HCT116 (cell line): ENCODE results near the gene UBE4A. TPM values are rescaled to one million over a fixed set of nuclear protein-coding genes. Genes with fewer than 3 reads are reported as not detected.

Source experiments
- ATAC-seq: fragments of 200-7000 bp; cut with Tn5 transposase; 2 replicates; pipeline ENCODE4 v1.9.1; 2020; ENCODE audit warnings: mild to moderate bottlenecking, moderate library complexity
- BruUV-seq: library from RNA; stranded (reverse); fragments of 400-500 nt; replicated peaks from 2 replicates; lab custom pipeline; 2021; lab: Mats Ljungman, UMichigan
- CTCF ChIA-PET: fragments of 300-600 bp; sonication (Branson Sonifier 250); formaldehyde crosslinking; loops from one replicate; lab custom pipeline; 2021; ENCODE audit warnings: antibody characterized with exemption; lab: Charles Lee
- POLR2A ChIA-PET: fragments of 300-600, 350-600 bp; sonication (Branson Sonifier 250); formaldehyde crosslinking; loops from one replicate; lab custom pipeline; 2021; ENCODE audit warnings: antibody characterized with exemption; lab: Charles Lee
- RAD21 ChIA-PET, 2 experiments: fragments of 300-600 bp; sonication (Branson Sonifier 250); formaldehyde crosslinking; loops; one replicate each; lab custom pipeline; 2023; ENCODE audit warnings: low total read pairs in 2 of 2; ENCODE audit not compliant: uncharacterized antibody in 2 of 2, unreplicated experiment in 2 of 2, low non-redundant PET in 1 of 2; lab: Charles Lee
- DNase-seq: peaks from one replicate; pipeline ENCODE4 v3.0.0-alpha.2; 2010; ENCODE audit warnings: low read depth, low spot score
- H2AFZ ChIP-seq: fragments of 200-600 bp; shearing (Covaris generic), sonication (generic); 2 replicates; pipeline ENCODE4 v1.6.1; 2017; ENCODE audit warnings: low read depth, mixed run types, mixed read lengths, antibody characterized with exemption, low read length; ENCODE audit not compliant: poor library complexity, severe bottlenecking
- H3K27ac ChIP-seq: 2 replicates; pipeline ENCODE4 v1.5.1; 2012; ENCODE audit warnings: low read depth, low read length
- H3K27me3 ChIP-seq: fragments of 200-600 bp; sonication (generic); 2 replicates; pipeline ENCODE4 v1.6.1; 2016; ENCODE audit warnings: mixed run types, low read length, mixed read lengths; ENCODE audit not compliant: insufficient read depth
- H3K36me3 ChIP-seq, 2 experiments: fragments of 200-500 bp in 1 of 2; fragments of 200-600 bp in 1 of 2; sonication (Bioruptor generic) in 1 of 2; sonication (generic) in 1 of 2; 2 replicates each; pipeline versions ENCODE4 v1.5.1 to v1.6.1; 2014 to 2016; ENCODE audit warnings: low read length in 2 of 2, inconsistent platforms in 1 of 2, mixed read lengths in 1 of 2, mixed run types in 1 of 2; ENCODE audit not compliant: insufficient read depth in 2 of 2, control insufficient read depth in 1 of 2
- H3K4me1 ChIP-seq, 2 experiments: fragments of 200-600 bp in 1 of 2; sonication (generic) in 1 of 2; 2 replicates each; pipeline versions ENCODE4 v1.5.1 to v1.6.1; 2012 to 2017; ENCODE audit warnings: low read length in 2 of 2, inconsistent platforms in 1 of 2, mild to moderate bottlenecking in 1 of 2, mixed read lengths in 1 of 2, mixed run types in 1 of 2, moderate library complexity in 1 of 2; ENCODE audit not compliant: insufficient read depth in 2 of 2, control insufficient read depth in 1 of 2
- H3K4me2 ChIP-seq: fragments of 200-600 bp; sonication (generic); 2 replicates; pipeline ENCODE4 v1.6.1; 2017; ENCODE audit warnings: mixed run types, low read length, mixed read lengths
- H3K4me3 ChIP-seq, 2 experiments: fragments of 200-600 bp in 1 of 2; sonication (generic) in 1 of 2; replicated peaks in 1 of 2; 2 replicates each; pipeline ENCODE4 v1.5.1; 2011 to 2016; ENCODE audit warnings: low read length in 2 of 2, control low read depth in 1 of 2, low read depth in 1 of 2, mild to moderate bottlenecking in 1 of 2, mixed read lengths in 1 of 2, mixed run types in 1 of 2
- H3K79me2 ChIP-seq: fragments of 200-600 bp; sonication (generic); 2 replicates; pipeline ENCODE4 v1.6.1; 2017; ENCODE audit warnings: mild to moderate bottlenecking, mixed run types, low read length, moderate library complexity, mixed read lengths; ENCODE audit not compliant: insufficient read depth
- H3K9ac ChIP-seq: fragments of 200-600 bp; sonication (generic); 2 replicates; pipeline ENCODE4 v1.6.1; 2016; ENCODE audit warnings: low read length, mixed read lengths
- H3K9me2 ChIP-seq: fragments of 200-600 bp; sonication (generic), shearing (Covaris generic); 2 replicates; pipeline ENCODE4 v1.6.1; 2017; ENCODE audit warnings: mixed run types, mild to moderate bottlenecking, moderate library complexity; ENCODE audit not compliant: insufficient read depth
- H3K9me3 ChIP-seq, 2 experiments: fragments of 200-500 bp in 1 of 2; fragments of 200-600 bp in 1 of 2; sonication (Bioruptor generic) in 1 of 2; sonication (generic) in 1 of 2; 2 replicates each; pipeline ENCODE4 v1.6.1; 2014 to 2017; ENCODE audit warnings: low read length in 2 of 2, mixed read lengths in 2 of 2, inconsistent platforms in 1 of 2, low read depth in 1 of 2, mild to moderate bottlenecking in 1 of 2, mixed run types in 1 of 2, moderate library complexity in 1 of 2; ENCODE audit not compliant: control insufficient read depth in 1 of 2, insufficient read depth in 1 of 2
- H4K20me1 ChIP-seq: fragments of 200-600 bp; sonication (generic), shearing (Covaris generic); 2 replicates; pipeline ENCODE4 v1.6.1; 2017; ENCODE audit warnings: mixed run types, mild to moderate bottlenecking, moderate library complexity; ENCODE audit not compliant: insufficient read depth
- CBX3 ChIP-seq: IDR thresholded peaks from 2 replicates; pipeline ENCODE4 v1.6.1; 2012; ENCODE audit warnings: low read depth
- CEBPB ChIP-seq: IDR thresholded peaks from 2 replicates; pipeline ENCODE4 v1.6.1; 2012; ENCODE audit warnings: low read depth
- ELF1 ChIP-seq: IDR thresholded peaks from 2 replicates; pipeline ENCODE4 v1.6.1; 2012; ENCODE audit warnings: low read depth, borderline replicate concordance
- FOSL1 ChIP-seq: IDR thresholded peaks from 2 replicates; pipeline ENCODE4 v1.6.1; 2012; ENCODE audit warnings: low read depth
- POLR2AphosphoS5 ChIP-seq: IDR thresholded peaks from 2 replicates; pipeline ENCODE4 v1.6.1; 2011; ENCODE audit warnings: mild to moderate bottlenecking, low read depth, low read length, moderate library complexity
- SIN3A ChIP-seq: IDR thresholded peaks from 2 replicates; pipeline ENCODE4 v1.6.1; 2012; ENCODE audit warnings: low read depth
- SP1 ChIP-seq: IDR thresholded peaks from 2 replicates; pipeline ENCODE4 v1.6.1; 2012; ENCODE audit warnings: low read depth
- SRF ChIP-seq: IDR thresholded peaks from 2 replicates; pipeline ENCODE4 v1.6.1; 2012; ENCODE audit warnings: low read depth
- TCF7L2 ChIP-seq: IDR thresholded peaks from 2 replicates; pipeline ENCODE4 v1.7.0; 2011; ENCODE audit warnings: borderline replicate concordance, inconsistent platforms; ENCODE audit not compliant: insufficient read depth, insufficient read length; ENCODE audit errors: extremely low read depth
- YY1 ChIP-seq: IDR thresholded peaks from 2 replicates; pipeline ENCODE4 v1.6.1; 2011; ENCODE audit warnings: low read length, low read depth, moderate library complexity, mild to moderate bottlenecking; ENCODE audit not compliant: insufficient replicate concordance; ENCODE audit errors: extremely low read depth
- ZFX ChIP-seq: fragments of 450-650 bp; IDR thresholded peaks from 2 replicates; pipeline ENCODE4 v1.6.1; 2017
- intact Hi-C: fragments of 100-400 bp; cut with micrococcal nuclease; formaldehyde crosslinking; loops from 2 replicates; pipeline ENCODE4 v1.10.0; 2022
- total RNA-seq: library from RNA; stranded (reverse); gene quantifications from one replicate; pipeline ENCODE4 v1.2.1, GENCODE V29; 2021; ENCODE audit not compliant: unreplicated experiment
- TF ChIP-seq, protein P1 (sequence below): IDR thresholded peaks from 2 replicates; pipeline ENCODE4 v1.6.1; 2011; ENCODE audit warnings: mild to moderate bottlenecking, low read length, moderate library complexity; ENCODE audit not compliant: insufficient replicate concordance; ENCODE audit errors: extremely low read depth
- TF ChIP-seq, protein P2 (sequence below), 3 experiments: fragments of 200-600 bp in 1 of 3; sonication (generic) in 1 of 3; IDR thresholded peaks in 2 of 3; conservative IDR thresholded peaks in 1 of 3; 2 replicates each; pipeline ENCODE4 v1.5.1; 2012 to 2017; ENCODE audit warnings: low read depth in 2 of 3, low read length in 2 of 3, antibody characterized with exemption in 1 of 3, borderline replicate concordance in 1 of 3, control low read depth in 1 of 3, mild to moderate bottlenecking in 1 of 3, mixed read lengths in 1 of 3, mixed run types in 1 of 3, moderate library complexity in 1 of 3; ENCODE audit not compliant: insufficient read depth in 1 of 3
- TF ChIP-seq, protein P3 (sequence below): IDR thresholded peaks from 2 replicates; pipeline ENCODE4 v1.6.1; 2012

Gene UBE4A
- total RNA-seq, 1 experiment from 2014 or later, result 49.9 TPM

DNA sequence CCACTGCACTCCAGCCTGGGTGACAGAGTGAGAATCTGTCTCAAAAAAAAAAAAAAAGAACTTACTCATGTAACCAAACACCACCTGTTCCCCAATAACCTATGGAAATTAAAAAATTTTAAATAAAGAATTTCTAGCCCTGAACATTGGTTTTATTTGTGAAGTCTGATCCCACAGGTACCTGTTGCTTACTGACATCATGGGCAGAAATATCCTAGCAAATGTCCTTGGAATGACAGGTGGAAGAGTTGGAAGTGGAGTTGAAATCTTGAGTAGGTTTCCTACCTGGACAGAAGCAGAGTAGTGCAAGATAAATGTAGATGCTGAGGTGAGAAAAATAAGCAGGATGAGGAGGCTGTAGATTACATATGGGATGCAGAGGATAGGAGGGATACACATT lies 34.1 kb upstream of the UBE4A start:
- Histone ChIP-seq H3K36me3 (no peaks in the 10 kb centered on the region), H3K27me3 (no peaks in the 10 kb centered on the region), H3K4me2 (no peak overlapping the region), H4K20me1 (no peaks in the 10 kb centered on the region), H3K4me3 (no peak overlapping the region), H3K27ac (no peak overlapping the region), H3K9me3 (no peaks in the 10 kb centered on the region), H2AFZ (no peak overlapping the region), H3K4me1 (peaks cover 0 to 6% of the 10 kb centered on the region in 2 experiments; a peak in 2 of 4 replicates), H3K79me2 (no peaks in the 10 kb centered on the region), H3K9ac (no peak overlapping the region), H3K9me2 (0 out of 2 replicates have a peak, but pooled peaks cover 2% of the 10 kb centered on the region)
- ATAC-seq (no peak), DNase-seq (no peak)
- intact Hi-C loops, result no loop called here
- ChIA-PET CTCF (no interaction called here), POLR2A (no interaction called here), RAD21 (no interaction called here)
- BruUV-seq, result no TSS peak
- TF ChIP-seq, protein P1, sequence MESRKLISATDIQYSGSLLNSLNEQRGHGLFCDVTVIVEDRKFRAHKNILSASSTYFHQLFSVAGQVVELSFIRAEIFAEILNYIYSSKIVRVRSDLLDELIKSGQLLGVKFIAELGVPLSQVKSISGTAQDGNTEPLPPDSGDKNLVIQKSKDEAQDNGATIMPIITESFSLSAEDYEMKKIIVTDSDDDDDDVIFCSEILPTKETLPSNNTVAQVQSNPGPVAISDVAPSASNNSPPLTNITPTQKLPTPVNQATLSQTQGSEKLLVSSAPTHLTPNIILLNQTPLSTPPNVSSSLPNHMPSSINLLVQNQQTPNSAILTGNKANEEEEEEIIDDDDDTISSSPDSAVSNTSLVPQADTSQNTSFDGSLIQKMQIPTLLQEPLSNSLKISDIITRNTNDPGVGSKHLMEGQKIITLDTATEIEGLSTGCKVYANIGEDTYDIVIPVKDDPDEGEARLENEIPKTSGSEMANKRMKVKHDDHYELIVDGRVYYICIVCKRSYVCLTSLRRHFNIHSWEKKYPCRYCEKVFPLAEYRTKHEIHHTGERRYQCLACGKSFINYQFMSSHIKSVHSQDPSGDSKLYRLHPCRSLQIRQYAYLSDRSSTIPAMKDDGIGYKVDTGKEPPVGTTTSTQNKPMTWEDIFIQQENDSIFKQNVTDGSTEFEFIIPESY, result no peak
- TF ChIP-seq POLR2AphosphoS5 (no peak), ZFX (no peak), ELF1 (no peak), FOSL1 (no peak), SIN3A (no peak), SP1 (no peak), CEBPB (no peak), YY1 (no peak), CBX3 (no peak), TCF7L2 (no peak), SRF (no peak)
- TF ChIP-seq, protein P2, sequence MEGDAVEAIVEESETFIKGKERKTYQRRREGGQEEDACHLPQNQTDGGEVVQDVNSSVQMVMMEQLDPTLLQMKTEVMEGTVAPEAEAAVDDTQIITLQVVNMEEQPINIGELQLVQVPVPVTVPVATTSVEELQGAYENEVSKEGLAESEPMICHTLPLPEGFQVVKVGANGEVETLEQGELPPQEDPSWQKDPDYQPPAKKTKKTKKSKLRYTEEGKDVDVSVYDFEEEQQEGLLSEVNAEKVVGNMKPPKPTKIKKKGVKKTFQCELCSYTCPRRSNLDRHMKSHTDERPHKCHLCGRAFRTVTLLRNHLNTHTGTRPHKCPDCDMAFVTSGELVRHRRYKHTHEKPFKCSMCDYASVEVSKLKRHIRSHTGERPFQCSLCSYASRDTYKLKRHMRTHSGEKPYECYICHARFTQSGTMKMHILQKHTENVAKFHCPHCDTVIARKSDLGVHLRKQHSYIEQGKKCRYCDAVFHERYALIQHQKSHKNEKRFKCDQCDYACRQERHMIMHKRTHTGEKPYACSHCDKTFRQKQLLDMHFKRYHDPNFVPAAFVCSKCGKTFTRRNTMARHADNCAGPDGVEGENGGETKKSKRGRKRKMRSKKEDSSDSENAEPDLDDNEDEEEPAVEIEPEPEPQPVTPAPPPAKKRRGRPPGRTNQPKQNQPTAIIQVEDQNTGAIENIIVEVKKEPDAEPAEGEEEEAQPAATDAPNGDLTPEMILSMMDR (IDR thresholded peaks at IDR 0.05 in 2 of 3, conservative IDR thresholded peaks at IDR 0.05 in 1 of 3; ENCODE audit: borderline replicate concordance in 1 of 3, insufficient read depth in 1 of 3, low read depth in 2 of 3, low read length in 2 of 3), result no peak
- TF ChIP-seq, protein P3, sequence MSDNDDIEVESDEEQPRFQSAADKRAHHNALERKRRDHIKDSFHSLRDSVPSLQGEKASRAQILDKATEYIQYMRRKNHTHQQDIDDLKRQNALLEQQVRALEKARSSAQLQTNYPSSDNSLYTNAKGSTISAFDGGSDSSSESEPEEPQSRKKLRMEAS, result no peak
